Cardiac septum (tissue), 1 donor: ENCODE results near the gene RCC2. TPM values are rescaled to one million over a fixed set of nuclear protein-coding genes. Genes with fewer than 3 reads are reported as not detected.

ENCODE experiments used
- DNase-seq: peaks from one replicate; pipeline ENCODE4 v3.0.0-alpha.2; 2020; ENCODE audit warnings: low spot score
- intact Hi-C: fragments of 100-400 bp; cut with DNase I; formaldehyde crosslinking; loops from one replicate; pipeline ENCODE4 v1.14.0; 2022
- total RNA-seq: library from RNA; stranded (reverse); fragmentation: NEBNext Ultra II Directional; extraction: Animal tissue kit (Norgen Biotek cat#: 25700); gene quantifications from one replicate; pipeline ENCODE4 v1.2.1, GENCODE V29; 2021
- donor health status: DM: no; HTN: no; CAD: no.

The RCC2 gene
- total RNA-seq, 1 donor from 2014 or later = 14.5 TPM

- DNase-seq = no peak
- intact Hi-C loops = no loop called here
These were observed 38.6 kb downstream of the RCC2 start for GRCh38 chr1:17400725-17401341.

GRCh38 chr1:17397910-17398695 is 41.4 kb downstream of the RCC2 start:
- intact Hi-C loops = no loop called here
- DNase-seq = no peak

GRCh38 chr1:17393230-17393629 is 46.2 kb downstream of the RCC2 start:
- intact Hi-C loops = no loop called here
- no peak for DNase-seq

GRCh38 chr1:17392199-17392740 is 47.2 kb downstream of the RCC2 start:
- no peak for DNase-seq
- intact Hi-C loops = no loop called here

- intact Hi-C loops = no loop called here
- no peak for DNase-seq
These were observed 58.3 kb downstream of the RCC2 start for GRCh38 chr1:17381161-17381560.

GRCh38 chr1:17377325-17377953 is 62.0 kb downstream of the RCC2 start:
- DNase-seq = no peak
- intact Hi-C loops = no loop called here

GRCh38 chr1:17375651-17376050 is 63.8 kb downstream of the RCC2 start:
- DNase-seq = no peak
- intact Hi-C loops = no loop called here

GRCh38 chr1:17372955-17373354 is 66.5 kb downstream of the RCC2 start:
- intact Hi-C loops = no loop called here

GRCh38 chr1:17371896-17372295 is 67.6 kb downstream of the RCC2 start, which contains the start of gene PADI6:
Gene PADI6 (plus strand): TSS chr1:17372196. CDS start chr1:17372246, 50 bp downstream.
- DNase-seq = no peak
- intact Hi-C loops = no loop called here

More at GRCh38 chr1:17372955-17373354, 66.5 kb downstream of the RCC2 start:
- no peak for DNase-seq

GRCh38 chr1:17370618-17371017 is 68.9 kb downstream of the RCC2 start:
- intact Hi-C loops = no loop called here
- DNase-seq = no peak

GRCh38 chr1:17369466-17369865 is 70.0 kb downstream of the RCC2 start:
- intact Hi-C loops = no loop called here
- DNase-seq = no peak

- intact Hi-C loops = no loop called here
- DNase-seq = no peak
These were observed 74.2 kb downstream of the RCC2 start for GRCh38 chr1:17365293-17365692.

GRCh38 chr1:17363771-17364170 is 75.7 kb downstream of the RCC2 start:
- intact Hi-C loops = no loop called here
- DNase-seq = no peak

- no peak for DNase-seq
- intact Hi-C loops = no loop called here
These were observed 76.1 kb downstream of the RCC2 start for GRCh38 chr1:17363351-17363750.

- intact Hi-C loops = no loop called here
- DNase-seq = no peak
These were observed 77.8 kb downstream of the RCC2 start for GRCh38 chr1:17361687-17362086.

GRCh38 chr1:17360272-17360956 is 79.1 kb downstream of the RCC2 start:
- DNase-seq = no peak
- intact Hi-C loops = no loop called here

- DNase-seq = no peak
- intact Hi-C loops = no loop called here
These were observed 79.7 kb downstream of the RCC2 start for GRCh38 chr1:17359808-17360207.

GRCh38 chr1:17359031-17359430 is 80.4 kb downstream of the RCC2 start:
- intact Hi-C loops = no loop called here
- no peak for DNase-seq

GRCh38 chr1:17358557-17358956 is 80.9 kb downstream of the RCC2 start:
- intact Hi-C loops = no loop called here

More at GRCh38 chr1:17358557-17358956, 80.9 kb downstream of the RCC2 start:
- DNase-seq = no peak
